Measurements from ENCODE around the gene AQP7.
"Not testable (repeated sequence)": the region's sequence is repeated elsewhere in the genome, so short reads cannot be mapped to it uniquely, and the experiment has no call there.

The AQP7 gene

DNA sequence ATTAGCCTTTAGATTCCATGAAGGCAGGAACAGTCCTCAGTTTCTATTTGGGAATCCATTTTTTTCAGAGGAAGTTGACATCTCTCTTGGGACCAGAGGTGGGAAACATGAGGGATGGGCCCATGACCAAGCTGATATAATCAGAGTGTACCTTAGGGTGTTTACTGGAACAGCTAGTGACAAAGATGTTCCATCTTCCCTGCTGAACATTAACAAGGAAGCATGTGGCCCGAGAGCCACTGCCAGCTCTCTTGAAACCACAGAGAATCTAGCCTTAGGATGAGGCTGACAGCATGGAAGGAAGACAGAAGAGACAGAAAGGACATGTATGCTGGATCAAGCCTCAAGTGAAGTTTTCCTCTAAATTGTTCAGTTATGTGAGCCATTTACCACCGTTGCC lies 29.1 kb upstream of the AQP7 start:
- no peak for DNase-seq

DNA sequence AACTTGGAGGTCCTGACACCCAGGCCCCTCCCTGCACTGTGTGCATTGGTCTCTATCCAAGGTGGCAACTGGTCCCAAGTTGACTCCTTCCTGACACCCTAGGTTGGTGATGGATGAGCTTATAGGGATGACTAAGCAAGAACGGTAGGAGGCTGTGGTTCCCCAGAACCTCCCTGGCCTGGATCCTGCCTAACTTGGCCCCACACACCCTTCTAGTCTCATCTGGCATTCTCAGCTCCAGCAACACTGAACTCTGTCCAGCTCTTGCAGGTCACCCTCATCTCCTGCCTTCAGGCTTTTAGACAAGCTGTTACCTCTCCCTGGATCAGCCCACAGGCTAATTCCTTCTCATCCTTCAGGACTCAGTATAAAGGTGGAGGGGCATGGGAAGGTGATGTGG lies 28.6 kb upstream of the AQP7 start:
- no peak for DNase-seq

DNA sequence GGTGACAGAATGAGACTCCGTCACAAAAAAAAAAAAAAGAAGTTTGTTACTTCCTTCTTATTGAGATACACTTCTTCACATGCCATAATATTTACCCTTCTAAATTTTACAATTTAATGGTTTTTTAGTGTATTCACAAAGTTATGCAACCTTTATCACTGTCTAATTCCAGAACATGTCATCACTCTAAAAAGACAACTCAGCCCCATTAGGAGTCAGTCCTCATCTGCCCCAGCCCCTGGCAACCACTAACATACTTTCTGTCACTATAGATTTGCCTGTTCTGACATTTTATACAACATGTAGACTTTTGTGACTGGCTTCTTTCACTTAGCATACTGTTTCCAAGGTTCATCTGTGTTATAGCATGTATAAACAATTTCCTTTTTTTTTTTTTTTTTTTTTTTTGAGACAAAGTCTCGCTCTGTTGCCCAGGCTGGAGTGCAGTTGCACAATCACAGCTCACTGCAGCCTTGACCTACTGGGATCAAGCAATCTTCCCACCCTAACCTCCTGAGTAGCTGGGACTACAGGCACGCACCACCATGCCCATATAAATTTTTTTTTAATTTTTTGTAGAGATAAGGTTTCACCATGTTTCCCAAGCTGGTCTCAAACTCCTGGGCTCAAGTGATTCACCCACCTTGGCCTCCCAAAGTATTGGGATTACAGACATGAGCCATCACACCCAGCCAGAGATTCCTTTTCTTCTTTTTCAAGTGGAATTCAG lies 27.1 kb upstream of the AQP7 start:
- no peak for DNase-seq

DNA sequence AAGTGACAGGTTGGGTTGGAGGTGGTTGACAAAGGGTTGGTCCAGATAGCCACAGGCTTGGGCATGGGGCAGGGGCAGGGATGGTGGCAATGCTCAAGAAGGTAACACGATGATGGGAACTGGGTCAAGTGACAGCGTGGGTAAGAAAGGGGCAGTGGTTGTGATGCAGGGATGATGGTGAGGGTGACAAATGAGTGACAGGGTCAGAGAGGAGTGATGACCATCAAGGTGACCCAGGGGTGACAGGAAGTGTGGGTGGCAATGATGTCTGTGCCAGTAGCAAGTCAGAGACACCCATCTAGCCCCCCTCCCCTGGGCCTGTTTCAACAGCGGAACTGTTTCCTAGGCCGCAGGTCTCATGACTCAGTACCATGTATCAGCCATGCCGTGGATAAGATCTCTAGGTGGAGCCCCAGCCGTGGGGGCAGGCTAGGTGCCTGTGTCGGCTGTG lies 24.5 kb upstream of the AQP7 start:
- no peak for DNase-seq

DNA sequence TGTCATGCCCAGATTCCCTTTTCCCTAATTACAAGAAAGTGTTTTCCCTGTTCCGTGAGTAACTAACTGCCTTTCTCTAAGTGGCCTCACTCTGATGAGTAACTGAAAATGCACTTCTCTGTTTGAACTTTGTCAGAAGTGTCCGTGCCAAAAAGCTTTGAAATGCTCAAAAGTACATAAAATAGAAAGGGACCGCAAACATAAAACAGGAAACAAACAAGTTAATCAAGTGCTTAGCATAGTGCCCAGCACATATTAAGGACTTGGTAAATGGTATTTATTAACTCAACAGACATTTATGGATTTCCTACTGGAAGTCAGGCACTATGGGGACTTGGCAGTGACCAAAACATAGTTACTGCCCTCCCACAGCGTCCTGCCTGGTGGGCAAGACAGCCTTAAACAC lies 22.8 kb upstream of the AQP7 start:
- DNase-seq: no peak

DNA sequence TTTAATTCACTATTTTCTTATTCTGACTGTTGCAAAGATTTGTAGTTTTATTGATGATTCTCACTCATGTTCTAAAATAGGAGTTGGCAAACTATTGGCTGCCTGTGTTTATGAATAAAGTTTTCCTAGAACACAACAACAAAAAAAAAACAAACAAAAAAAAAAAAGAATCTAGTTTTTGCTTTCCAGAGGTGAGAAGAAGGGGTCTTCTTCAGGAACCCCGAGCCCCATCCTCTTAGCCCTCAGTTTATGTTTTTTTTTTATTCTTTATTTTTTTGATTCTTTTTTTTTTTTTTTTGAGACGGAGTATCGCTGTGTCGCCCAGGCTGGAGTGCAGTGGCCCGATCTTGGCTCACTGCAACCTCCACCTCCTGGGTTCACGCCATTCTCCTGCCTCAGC lies 22.1 kb upstream of the AQP7 start:
- not testable (repeated sequence) for DNase-seq

DNA sequence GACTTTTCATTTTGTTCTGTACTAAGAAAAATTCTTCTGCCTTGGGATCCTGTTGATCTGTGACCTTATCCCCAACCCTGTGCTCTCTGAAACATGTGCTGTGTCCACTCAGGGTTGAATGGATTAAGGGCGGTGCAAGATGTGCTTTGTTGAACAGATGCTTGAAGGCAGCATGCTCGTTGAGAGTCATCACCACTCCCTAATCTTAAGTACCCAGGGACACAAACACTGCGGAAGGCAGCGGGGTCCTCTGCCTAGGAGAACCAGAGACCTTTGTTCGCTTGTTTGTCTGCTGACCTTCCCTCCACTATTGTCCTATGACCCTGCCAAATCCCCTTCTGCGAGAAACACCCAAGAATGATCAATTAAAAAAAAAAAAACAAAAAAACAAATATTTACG lies 21.7 kb upstream of the AQP7 start:
- peak in 1 of 2 experiments; percentile 45 for DNase-seq

DNA sequence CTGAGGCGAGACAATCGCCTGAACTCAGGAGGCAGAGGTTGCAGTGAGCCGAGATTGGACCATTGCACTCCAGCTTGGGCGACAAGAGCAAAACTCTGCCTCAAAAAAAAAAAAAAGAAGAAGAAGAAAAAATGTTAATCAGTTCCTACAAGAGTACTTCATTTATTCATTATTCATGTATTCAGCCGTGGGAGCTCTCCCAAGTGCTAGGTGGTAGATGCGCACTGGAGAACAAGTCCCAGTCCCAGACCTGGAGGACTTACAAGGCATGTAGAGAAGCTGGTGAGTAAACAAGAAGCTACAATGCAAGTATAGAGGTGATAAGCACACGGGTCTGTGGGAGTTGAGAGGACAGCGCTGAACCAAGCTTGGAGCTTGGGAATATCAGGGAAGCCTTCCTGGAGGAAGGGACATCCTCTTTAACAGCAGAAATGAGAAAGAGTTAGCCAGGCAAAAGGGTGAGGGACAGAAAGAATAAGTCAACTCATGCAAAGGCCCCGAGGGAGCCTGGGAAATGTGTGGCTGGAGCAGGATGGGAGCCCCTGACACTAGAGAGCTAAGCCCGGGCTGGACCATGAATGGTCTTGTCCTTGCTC lies 17.4 kb upstream of the AQP7 start:
- no peak for DNase-seq

DNA sequence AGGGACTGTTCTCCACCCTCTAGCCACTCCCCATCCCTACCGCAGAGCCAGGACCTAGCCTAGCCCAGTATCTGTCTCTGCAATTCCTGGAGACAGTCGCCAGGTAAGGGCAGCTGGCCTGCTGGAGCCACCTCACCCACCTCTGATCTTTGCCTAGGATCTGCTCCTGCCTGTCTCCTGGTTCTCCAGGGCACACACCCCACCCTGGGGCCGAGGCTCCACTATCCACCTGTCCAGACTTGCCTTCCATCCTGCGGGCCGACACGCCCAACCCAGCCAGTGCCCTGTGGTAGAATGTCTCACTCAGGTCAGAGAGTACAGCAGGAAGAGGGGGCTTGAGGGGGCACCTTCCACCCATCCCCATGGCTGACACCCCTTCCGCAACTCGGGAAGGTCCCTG lies 15.7 kb upstream of the AQP7 start:
- DNase-seq: no peak

DNA sequence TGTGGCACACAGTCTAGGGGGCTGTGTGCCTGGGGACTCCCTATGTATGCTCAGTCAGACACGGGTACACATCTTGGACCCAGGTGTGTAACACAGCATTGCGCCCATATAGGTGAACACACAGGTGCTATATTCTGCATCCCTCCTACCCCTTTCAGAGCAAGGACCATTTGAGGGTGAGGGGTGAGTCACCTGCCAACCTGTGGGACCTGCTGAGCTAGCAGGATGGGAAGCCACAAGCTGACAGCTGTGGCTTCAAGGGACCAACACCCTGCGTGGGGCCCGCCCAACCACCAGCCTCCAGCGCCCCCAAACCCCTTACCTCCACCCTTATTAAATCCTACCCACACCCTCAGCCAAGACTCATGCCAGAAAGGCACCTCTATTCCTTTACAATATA lies 14.6 kb upstream of the AQP7 start:
- DNase-seq: no peak

DNA sequence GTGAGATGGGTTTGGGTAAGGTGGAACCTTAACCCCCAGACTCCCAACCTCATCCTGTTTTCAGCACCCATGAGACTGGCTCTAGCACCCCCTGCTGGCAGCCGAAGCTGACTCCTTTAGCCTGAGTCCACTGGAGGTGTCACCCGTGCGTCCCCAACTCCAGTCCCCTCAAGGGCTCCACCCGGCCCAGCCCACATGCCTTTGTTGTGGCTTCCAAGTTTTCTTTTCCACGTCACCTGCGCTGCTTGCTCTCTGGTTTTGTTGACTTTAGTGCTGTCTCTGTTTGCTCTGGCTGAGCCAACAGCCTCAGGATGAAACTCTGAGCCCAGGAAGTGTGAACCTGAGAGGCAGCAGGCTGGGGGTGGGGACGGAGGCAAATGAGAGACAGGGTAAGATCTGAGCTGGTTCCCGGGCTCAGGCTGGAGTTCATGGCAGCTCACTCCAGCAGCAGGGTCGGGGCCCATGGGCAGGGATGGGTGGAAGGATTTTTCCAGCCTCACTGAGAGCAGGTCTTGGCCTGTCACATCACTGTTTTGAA lies 13.2 kb upstream of the AQP7 start:
- peak in 1 of 2 experiments; percentile 15 for DNase-seq

DNA sequence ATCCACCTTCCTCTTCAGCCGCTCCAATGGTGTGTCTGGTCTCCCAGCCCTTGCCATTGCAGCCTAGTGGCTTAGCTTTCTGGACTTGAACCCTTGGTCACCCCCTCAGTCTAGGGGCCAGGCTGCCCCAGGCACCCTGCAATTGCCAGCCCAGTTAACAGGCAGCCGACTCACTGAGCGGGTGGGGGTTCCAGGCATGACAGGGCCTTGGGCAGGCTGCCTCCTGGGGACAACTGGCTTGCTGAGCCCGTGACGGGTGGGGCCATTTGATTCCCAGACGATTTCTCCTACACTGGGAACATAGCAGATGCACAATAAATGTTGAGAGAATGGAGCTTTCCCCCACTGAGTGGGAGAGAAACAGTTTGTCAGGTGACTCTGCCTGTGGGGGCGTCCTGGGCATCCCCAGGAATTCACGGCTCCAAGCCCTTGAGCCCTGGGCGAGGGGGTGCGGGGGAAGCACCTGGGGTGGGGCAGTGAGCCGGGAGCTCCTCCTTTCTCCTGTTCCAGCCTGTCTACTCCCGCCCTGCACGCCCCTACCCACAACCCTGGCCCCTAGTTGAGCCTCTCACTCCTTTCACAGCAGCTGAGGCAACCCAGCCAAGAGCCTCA lies 12.6 kb upstream of the AQP7 start:
- DNase-seq: no peak

DNA sequence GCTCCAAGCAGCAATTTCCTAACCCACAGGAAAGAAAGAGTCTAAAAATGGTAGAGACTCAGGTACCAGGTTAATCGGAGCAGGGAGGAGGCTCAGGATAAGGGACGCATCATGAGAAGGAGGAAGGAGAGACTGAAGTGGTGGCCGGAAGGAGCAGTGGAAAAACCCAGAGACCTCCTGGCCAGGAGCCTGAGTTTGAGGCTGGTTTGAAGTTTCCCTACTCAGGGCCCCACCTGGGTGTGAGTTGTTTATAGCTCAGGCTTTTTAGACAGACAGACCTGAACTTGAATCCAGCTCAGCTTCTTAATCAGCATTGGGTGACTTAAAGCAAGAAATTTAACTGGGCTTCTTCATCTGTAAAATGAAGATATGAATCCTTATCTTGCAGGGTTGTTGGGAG lies 11.9 kb upstream of the AQP7 start:
- DNase-seq: no peak

DNA sequence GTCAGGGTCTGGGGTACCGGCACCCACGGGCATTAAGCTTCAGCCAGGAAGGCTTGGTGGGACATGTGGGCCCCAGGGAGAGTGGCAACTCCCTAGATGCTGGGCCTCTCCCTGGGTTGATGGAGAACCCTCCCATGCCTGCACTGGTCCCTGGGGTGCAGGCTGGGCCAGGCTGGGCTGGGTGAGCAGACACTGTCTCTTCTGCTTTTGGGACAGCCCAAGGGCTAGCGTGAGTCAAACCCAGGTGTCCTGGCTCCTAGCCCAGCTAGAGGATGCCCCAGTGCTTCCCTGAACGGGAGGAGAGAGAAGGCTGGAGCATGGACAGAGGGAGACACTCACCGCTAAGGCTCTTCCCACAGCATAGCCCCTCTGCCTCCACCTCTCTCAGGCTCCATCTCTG lies 5.7 kb upstream of the AQP7 start:
- no peak for DNase-seq

DNA sequence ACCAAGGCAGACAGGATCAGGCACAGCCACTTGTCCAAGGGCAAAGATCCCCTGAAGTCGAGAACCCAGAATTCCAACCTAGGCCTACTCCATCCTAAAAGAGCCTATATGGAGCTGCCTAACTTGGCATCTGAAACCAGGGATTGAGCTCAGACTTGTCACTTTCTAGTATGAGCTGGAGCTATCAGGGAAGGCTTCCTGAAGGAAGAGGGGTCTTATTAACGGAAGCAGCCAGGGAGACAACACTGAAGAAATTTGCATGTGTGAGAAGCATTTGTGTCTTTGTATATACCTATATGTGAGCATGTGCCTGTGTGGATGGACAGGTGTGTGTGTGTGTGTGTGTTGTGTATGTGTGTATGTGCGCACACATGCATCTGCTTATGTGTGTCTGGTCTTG lies 4.7 kb upstream of the AQP7 start:
- no peak for DNase-seq

DNA sequence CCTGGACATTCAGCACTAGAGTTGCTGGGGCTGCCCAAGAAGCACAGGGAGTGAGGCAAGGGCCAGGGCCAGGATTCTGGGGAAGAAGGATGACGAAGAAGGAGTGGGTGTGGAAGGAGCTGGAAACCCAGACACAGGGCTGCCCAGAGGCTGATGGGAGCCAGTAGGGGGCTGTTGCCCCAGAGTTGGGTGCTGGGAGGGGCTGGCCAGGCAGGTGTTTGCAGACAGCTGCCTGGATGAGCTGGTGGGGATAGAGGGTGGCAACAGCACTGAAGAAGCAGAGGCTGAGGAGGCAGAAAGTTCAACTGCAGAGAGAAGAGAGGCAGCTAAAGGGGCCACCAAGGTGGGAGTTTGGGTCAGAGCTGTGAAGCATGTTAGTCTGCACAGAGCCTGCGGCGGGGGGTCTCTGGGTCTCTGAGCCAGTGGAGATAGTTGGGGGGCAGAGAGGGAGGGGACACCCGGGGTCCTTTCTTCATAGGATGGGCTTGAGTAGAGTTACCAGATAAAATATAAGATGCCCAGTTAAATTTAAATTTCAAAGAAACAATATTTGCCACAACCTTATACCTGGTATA lies 2.5 kb upstream of the AQP7 start:
- DNase-seq: peak in 1 of 2 experiments; percentile 21

DNA sequence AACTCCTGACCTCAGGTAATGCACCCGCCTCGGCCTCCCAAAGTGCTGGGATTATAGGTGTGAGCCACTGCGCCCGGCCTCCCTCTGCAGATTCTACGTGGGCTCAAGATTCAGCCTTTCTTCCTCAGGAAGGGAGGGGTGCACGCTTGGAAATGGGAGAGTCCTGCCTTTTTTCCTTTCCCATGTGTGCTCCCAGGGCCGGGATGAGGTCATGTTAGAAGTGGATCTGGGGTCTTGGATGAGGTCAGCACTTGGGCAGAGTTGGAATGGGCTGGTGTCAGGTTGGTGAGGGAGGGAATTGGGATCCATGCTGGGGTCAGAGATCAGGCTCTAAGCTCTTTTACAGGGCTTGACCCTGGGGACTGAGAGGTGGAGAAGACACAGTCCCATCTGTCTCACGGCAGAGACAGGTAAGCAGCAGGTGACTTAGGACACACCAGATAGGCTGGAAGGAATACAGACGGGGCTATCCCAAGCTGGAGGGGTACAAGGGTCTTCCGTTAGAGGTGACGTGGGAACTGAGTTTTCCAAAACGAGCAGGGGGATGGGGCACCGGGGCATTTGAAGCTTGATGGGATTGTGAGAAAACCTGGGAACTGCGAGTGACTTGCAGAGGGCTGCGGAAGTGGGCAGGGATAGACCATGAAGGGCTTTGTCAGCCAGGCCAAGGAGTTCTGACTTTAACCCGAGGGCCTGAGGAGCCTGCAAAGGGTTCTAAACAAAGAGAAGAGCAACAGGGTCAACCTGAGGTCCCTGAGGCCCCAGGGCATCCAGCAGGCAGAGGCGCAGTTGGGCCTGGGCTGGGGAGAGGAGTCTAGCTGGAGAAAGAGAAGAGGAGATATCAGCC lies 1.8 kb upstream of the AQP7 start:
- DNase-seq: no peak

DNA sequence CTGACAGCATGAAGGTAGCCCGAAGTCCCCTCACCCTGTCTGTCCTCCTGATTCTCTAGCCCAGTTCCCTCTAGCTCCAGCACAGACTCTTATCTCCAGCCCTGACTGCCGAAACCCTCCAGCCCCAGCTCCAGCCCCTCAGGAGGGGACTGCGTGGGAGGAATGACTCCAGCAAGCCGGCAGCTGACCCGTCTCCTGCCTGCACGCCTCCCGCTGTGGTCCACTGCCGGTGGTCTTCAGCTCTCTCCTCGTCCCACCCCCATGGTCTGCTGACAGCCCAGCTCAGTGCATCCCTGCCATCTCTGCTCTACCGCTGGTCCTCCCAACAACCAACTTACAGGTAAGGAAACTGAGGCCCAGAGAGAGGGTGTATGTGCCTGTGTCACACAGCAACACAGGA lies 559 bp downstream of the AQP7 start:
- not testable (repeated sequence) for DNase-seq

DNA sequence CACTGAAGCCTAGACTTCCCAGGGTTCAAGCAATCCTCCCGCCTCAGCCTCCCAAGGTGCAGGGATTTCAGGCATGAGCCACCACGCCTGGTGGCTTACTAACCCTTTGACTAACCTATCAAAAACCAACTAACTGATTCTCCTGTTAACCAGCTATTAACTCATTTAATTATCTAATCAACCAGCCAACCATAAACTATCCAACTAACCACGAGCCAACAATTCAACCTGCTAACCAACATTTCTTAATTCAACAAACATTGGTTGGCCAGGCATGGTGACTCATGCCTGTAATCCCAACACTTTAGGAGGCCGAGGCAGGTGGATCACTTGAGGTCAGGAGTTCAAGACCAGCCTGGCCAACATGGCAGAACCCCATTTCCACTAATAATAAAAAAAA lies 3.3 kb downstream of the AQP7 start:
- not testable (repeated sequence) for DNase-seq

DNA sequence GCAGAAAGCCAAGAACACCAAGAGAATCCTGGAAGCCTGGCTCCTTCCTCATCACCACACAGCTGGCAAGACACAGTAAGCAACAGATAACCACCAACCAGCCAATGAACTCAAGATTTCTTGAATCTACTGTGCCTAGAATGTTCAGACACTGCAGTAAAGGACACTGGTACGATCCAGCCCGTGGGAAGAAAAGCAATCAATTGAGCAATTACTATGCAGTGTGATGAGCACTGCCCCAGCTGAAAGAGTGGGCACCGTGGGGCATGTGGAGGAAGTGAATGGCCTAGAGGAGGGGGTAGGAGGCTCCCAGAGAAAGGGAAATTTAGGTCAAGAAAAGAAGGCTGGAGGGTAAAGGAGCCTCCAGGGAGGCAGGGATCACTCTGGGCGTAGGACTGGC lies 4.6 kb downstream of the AQP7 start:
- not testable (repeated sequence) for DNase-seq

DNA sequence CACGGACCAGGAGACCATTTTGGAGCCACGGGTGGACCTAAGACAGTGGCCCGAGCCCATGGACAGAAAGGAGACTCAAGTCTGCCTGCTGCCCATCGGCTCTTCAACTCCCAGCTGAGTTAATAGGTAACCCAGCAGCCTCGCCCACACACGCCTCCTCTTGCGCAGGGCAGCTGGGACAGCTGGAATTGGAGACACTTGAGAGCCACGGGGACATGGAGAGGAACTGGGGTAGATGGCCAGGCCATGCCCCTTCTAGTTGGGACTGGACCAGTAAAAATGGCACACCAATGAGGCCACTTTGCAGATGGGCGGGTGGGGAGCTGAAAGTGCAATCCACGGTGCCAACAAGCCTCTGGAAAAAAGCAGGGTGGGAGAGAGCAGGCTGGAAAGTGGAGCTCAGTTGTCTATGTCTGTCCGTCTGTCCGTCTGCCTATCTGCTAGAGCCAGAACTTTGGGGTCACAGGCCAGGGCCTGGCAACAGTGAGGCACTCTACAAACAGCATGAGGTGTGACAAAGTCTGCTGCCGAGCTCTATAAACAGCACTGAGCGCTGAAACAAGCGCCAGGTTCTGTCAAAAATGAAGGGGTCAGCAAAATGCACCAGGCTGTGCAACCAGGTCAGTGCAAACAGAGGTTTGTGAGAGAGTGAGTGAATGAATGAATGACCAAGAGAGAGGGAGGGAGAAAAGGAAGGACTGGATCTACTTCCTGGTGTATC lies 7.0 kb downstream of the AQP7 start:
- DNase-seq: not testable (repeated sequence)

DNA sequence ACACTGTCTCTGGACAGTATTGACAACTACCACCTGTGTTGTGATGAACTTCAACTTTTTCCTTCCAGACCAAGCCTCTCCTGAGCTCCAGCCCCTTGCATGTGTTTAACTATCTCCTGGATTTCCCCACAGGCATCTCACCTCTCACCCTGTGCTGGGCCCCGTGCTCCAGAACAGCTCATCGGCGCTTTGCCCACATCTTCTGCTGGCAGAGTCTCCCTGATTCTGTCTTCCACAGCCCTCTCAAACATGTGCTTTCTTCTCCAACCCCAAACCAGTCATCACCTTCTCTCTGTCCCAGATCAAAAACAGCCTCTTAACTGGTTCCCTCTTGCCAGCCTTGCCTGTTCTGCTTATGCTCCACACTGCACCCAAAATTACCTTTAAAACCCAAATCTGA lies 8.4 kb downstream of the AQP7 start:
- DNase-seq: not testable (repeated sequence)

All from NCI-H524 (cell line).